ENCODE results near the gene LRR1. TPM values are rescaled to one million over a fixed set of nuclear protein-coding genes. Genes with fewer than 3 reads are reported as not detected.
A peak's percentile ranks its signal among the peaks of the same experiment; 100 is the strongest.
"Not testable (repeated sequence)": the region's sequence is repeated elsewhere in the genome, so short reads cannot be mapped to it uniquely, and the experiment has no call there.

The LRR1 gene
- total RNA-seq, 2 experiments from 2014 or later, result 51.8 to 52.0 TPM

DNA sequence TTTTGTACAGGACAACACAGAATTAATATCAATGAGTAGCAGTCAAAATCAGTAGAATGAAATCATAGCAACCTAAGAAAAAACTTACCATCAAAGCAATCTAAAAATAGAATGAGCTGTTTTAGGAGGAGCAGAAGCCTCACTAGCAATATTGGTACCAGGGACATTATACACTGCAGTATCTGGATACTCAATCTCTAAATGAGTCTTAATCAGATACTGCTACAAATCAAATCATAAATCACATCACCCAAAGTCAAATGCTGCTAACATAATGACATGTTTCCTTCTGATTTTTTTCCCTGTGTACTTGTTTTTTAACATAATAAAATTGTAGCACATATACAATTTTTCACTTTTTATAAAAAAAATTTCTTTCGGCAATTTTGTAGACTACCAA is 20.6 kb upstream of the LRR1 start:
- DNase-seq, result no peak
- peak overlapping the region; percentile 29 for H3K27ac Mint-ChIP-seq
- intact Hi-C loops (cut with micrococcal nuclease), result no loop called here
- ChIA-PET CTCF (interaction anchor here (0.5 to 1.0 kb wide), 2 partner anchors 117 to 128 kb away, joined by 3 read pairs; no protein-coding TSS in a partner anchor), POLR2A (interaction anchor here (0.6 kb wide), 1 partner anchor 136 kb away, joined by 3 read pairs; no protein-coding TSS in a partner anchor)
- no peak overlapping the region for H3K4me3 Mint-ChIP-seq
- H3K4me1 Mint-ChIP-seq (ENCODE audit: low read depth), result peaks cover 67% of the 10 kb centered on the region
- peaks cover 51% of the 10 kb centered on the region for H3K36me3 Mint-ChIP-seq
- no peaks in the 10 kb centered on the region for H3K27me3 Mint-ChIP-seq
- H3K9me3 Mint-ChIP-seq, result no peaks in the 10 kb centered on the region

GRCh38 chr14:49579841-49580240 is 18.9 kb upstream of the LRR1 start:
- H3K27me3 Mint-ChIP-seq, result no peaks in the 10 kb centered on the region
- H3K36me3 Mint-ChIP-seq, result peaks cover 55% of the 10 kb centered on the region
- CTCF ChIA-PET, result interaction anchor here (1.3 kb wide), 1 partner anchor 118 kb away, joined by 5 read pairs; no protein-coding TSS in a partner anchor
- no peaks in the 10 kb centered on the region for H3K9me3 Mint-ChIP-seq
- H3K27ac Mint-ChIP-seq, result peak overlapping the region; percentile 3
- POLR2A ChIA-PET, result interaction anchor here (0.6 kb wide), 1 partner anchor 255 kb away, joined by 3 read pairs; no protein-coding TSS in a partner anchor
- H3K4me3 Mint-ChIP-seq, result no peak overlapping the region
- no peak for DNase-seq
- peaks cover 71% of the 10 kb centered on the region for H3K4me1 Mint-ChIP-seq (ENCODE audit: low read depth)
- intact Hi-C loops (cut with micrococcal nuclease), result no loop called here

DNA sequence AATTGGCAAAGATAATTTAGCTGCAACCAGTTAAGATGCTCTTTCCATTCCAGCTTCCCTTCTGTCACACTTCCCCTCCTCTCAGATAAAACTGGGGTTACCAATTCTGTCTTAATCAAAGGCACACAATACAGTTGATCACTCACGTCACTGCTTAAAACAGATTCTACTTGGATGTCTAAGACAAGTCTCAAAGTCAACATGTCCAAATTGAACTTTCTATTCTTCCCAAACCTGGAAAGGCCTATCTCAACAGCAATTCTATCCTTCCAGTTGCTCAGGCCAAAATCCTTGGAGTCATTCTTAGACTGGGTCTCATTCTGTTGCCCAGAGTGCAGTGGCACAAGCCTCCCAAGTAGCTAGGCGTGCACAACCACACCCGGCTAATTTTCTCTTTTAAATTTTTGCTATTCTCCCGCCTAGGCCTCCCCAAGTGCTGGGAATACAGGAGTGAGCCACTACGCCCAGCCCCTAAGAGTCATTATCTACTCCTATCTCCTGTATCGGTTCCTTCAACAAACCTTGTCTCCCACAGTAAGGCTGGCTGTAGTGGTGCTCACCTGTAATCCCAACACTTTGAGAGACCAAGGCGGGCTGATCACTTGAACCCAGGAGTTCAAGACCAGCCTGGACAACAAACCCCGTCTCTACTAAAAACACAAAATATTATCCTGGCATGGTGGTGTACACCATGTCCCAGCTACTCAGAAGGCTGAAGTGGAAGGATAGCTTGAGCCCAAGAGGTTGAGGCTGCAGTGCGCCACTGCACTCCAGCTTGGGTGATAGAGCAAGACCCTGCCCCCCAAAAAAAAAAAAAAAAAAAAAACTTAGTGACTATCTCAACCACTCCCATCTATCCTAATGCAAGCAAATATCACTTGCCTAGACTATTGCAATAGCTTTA is 17.3 kb upstream of the LRR1 start:
- ChIA-PET CTCF (interaction anchor here (0.8 to 1.3 kb wide), 2 partner anchors 84 to 120 kb away, joined by 3 to 5 read pairs; no protein-coding TSS in a partner anchor), POLR2A (interaction anchor here (0.5 to 1.8 kb wide), 4 partner anchors 18 to 280 kb away, joined by 4 to 8 read pairs (median 4); partner anchors contain the start of genes LRR1, MGAT2 and RPL36AL)
- intact Hi-C loops (cut with micrococcal nuclease), result no loop called here
- Mint-ChIP-seq H3K4me3 (no peak overlapping the region), H3K9me3 (no peaks in the 10 kb centered on the region), H3K27me3 (peaks cover 4% of the 10 kb centered on the region), H3K27ac (peak overlapping the region; percentile 79), H3K36me3 (peaks cover 66% of the 10 kb centered on the region), H3K4me1 (ENCODE audit: low read depth) (peaks cover 67% of the 10 kb centered on the region)
- DNase-seq, result no peak

DNA sequence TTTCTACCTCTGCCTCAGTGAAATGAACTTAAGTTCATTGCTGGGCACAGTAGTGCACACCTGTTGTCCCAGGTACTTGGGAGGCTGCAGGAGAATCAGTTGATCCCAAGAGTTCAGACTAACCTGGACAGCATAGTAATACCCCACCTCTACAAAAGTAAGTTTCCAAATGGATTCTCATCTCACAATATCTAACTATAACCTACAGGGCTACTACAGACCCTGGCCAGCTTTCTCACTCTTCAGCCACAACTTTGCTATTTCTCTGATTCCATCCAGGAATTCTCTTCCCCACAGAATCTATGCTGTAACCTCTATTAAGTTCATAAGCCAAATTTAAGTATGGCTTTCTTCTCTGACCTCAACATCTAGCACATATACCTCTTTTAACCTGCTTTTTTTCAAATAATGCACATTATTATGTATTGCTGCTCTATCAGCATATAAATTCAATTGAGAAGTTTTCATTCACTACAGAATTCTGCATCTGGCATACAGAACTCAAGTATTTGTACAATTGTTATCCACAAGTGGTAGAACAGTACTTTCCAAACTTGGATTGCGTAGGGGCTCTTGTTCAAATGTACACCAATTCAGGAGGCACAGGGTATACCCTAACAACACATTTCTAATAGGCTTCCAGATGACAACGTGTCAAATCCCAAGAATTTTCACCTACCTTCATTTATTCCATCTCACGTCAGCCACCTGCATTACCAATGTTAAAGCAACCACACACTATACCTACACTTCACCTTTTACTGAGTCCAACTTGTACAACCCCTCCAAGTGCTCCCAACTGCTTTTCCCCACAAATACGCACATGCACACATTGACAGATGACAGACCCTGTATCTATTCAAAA is 16.4 kb upstream of the LRR1 start:
- H3K9me3 Mint-ChIP-seq, result no peaks in the 10 kb centered on the region
- peaks cover 4% of the 10 kb centered on the region for H3K27me3 Mint-ChIP-seq
- POLR2A ChIA-PET, result interaction anchor here (0.5 to 1.8 kb wide), 3 partner anchors 17 to 279 kb away, joined by 4 to 8 read pairs (median 5); partner anchors contain the start of genes LRR1, MGAT2 and RPL36AL
- H3K4me3 Mint-ChIP-seq, result peak overlapping the region; percentile 49
- peak overlapping the region; percentile 79 for H3K27ac Mint-ChIP-seq
- H3K36me3 Mint-ChIP-seq, result peaks cover 61% of the 10 kb centered on the region
- CTCF ChIA-PET, result interaction anchor here (0.7 kb wide), 1 partner anchor 104 kb away, joined by 3 read pairs; no protein-coding TSS in a partner anchor
- DNase-seq, result no peak
- intact Hi-C loops (cut with micrococcal nuclease), result no loop called here
- peaks cover 65% of the 10 kb centered on the region for H3K4me1 Mint-ChIP-seq (ENCODE audit: low read depth)

- Mint-ChIP-seq H3K27ac (peak overlapping the region; percentile 93), H3K36me3 (peaks cover 54% of the 10 kb centered on the region), H3K9me3 (no peaks in the 10 kb centered on the region), H3K4me1 (ENCODE audit: low read depth) (peaks cover 59% of the 10 kb centered on the region), H3K27me3 (peaks cover 4% of the 10 kb centered on the region), H3K4me3 (peak overlapping the region; percentile 87)
- no peak for DNase-seq
- CTCF ChIA-PET, result no interaction called here
- POLR2A ChIA-PET, result no interaction called here
- intact Hi-C loops (cut with micrococcal nuclease), result no loop called here
Observed at GRCh38 chr14:49583629-49584028, 15.1 kb upstream of the LRR1 start.

GRCh38 chr14:49584058-49584457 is 14.7 kb upstream of the LRR1 start:
- CTCF ChIA-PET, result interaction anchor here (1.0 kb wide), 1 partner anchor 122 kb away, joined by 4 read pairs; no protein-coding TSS in a partner anchor
- intact Hi-C loops (cut with micrococcal nuclease), result no loop called here
- Mint-ChIP-seq H3K4me3 (peak overlapping the region; percentile 87), H3K27ac (peak overlapping the region; percentile 93), H3K27me3 (peaks cover 4% of the 10 kb centered on the region), H3K9me3 (no peaks in the 10 kb centered on the region), H3K36me3 (peaks cover 54% of the 10 kb centered on the region), H3K4me1 (ENCODE audit: low read depth) (peaks cover 55% of the 10 kb centered on the region)
- no peak for DNase-seq
- POLR2A ChIA-PET, result interaction anchor here (1.8 to 4.9 kb wide), 3 partner anchors 14 to 40 kb away, joined by 6 to 74 read pairs (median 44); partner anchors contain the start of genes LRR1, MGAT2 and RPL36AL

- peak; percentile 52 for DNase-seq
- Mint-ChIP-seq H3K27ac (peak overlapping the region; percentile 93), H3K4me1 (ENCODE audit: low read depth) (peaks cover 50% of the 10 kb centered on the region), H3K4me3 (peak overlapping the region; percentile 87), H3K36me3 (peaks cover 53% of the 10 kb centered on the region)
- intact Hi-C loops (cut with micrococcal nuclease), result loop anchor here (5.0 kb wide), 4 partner anchors 102 to 937 kb away; partner anchors contain the start of genes DMAC2L, L2HGDH, POLE2 and SOS2
- H3K27me3 Mint-ChIP-seq, H3K9me3 Mint-ChIP-seq: not testable (repeated sequence)
- CTCF ChIA-PET, result interaction anchor here (0.6 to 4.5 kb wide), 8 partner anchors 36 to 298 kb away, joined by 3 to 36 read pairs (median 5); partner anchors contain the start of genes MGAT2 and RPL36AL
- POLR2A ChIA-PET, result interaction anchor here (0.6 to 4.9 kb wide), 9 partner anchors 9 to 277 kb away, joined by 3 to 74 read pairs (median 6); partner anchors contain the start of genes DNAAF2, KLHDC2, LRR1 and MGAT2
Observed at GRCh38 chr14:49584981-49585640, 13.6 kb upstream of the LRR1 start.

GRCh38 chr14:49585803-49586672 is 12.7 kb upstream of the LRR1 start, which contains the start of gene RPS29:
TSS of gene RPS29 (minus strand) at chr14:49586380. CDS start at chr14:49586346, 34 bp downstream.
- Mint-ChIP-seq H3K27ac (peak within 1 kb of the TSS; percentile 93), H3K36me3 (peaks cover 52% of the 10 kb centered on the region), H3K9me3 (no peaks in the 10 kb centered on the region), H3K27me3 (peaks cover 4% of the 10 kb centered on the region), H3K4me3 (peak within 1 kb of the TSS; percentile 87), H3K4me1 (ENCODE audit: low read depth) (peaks cover 46% of the 10 kb centered on the region)
- intact Hi-C loops (cut with micrococcal nuclease), result loop anchor here (1.0 to 5.0 kb wide), 11 partner anchors 12 to 936 kb away; partner anchors contain the start of genes DMAC2L, KLHDC2, L2HGDH and LRR1
- peak; percentile 99 for DNase-seq
- ChIA-PET CTCF (interaction anchor here (0.6 to 4.5 kb wide), 20 partner anchors 10 to 297 kb away, joined by 3 to 36 read pairs (median 6); partner anchors contain the start of genes DNAAF2, KLHDC2, LRR1 and MGAT2), POLR2A (interaction anchor here (0.6 to 4.9 kb wide), 14 partner anchors 10 to 495 kb away, joined by 3 to 74 read pairs (median 5); partner anchors contain the start of genes DNAAF2, KLHDC2, LRR1 and MGAT2)

- peak overlapping the region; percentile 93 for H3K27ac Mint-ChIP-seq
- intact Hi-C loops (cut with micrococcal nuclease), result loop anchor here (1.0 to 5.0 kb wide), 11 partner anchors 11 to 935 kb away; partner anchors contain the start of genes DMAC2L, KLHDC2, L2HGDH and LRR1
Observed at GRCh38 chr14:49586673-49587460, 11.9 kb upstream of the LRR1 start.

More at GRCh38 chr14:49586673-49587460, 11.9 kb upstream of the LRR1 start:
- no peak for DNase-seq
- ChIA-PET POLR2A (interaction anchor here (0.6 to 4.9 kb wide), 12 partner anchors 9 to 494 kb away, joined by 3 to 74 read pairs (median 5); partner anchors contain the start of genes DNAAF2, KLHDC2, LRR1 and MGAT2), CTCF (interaction anchor here (0.7 to 4.5 kb wide), 19 partner anchors 9 to 1168 kb away, joined by 3 to 36 read pairs (median 5); partner anchors contain the start of genes DNAAF2, KLHDC2, LRR1 and MGAT2)
- H3K9me3 Mint-ChIP-seq, result no peaks in the 10 kb centered on the region
- H3K27me3 Mint-ChIP-seq, result peaks cover 4% of the 10 kb centered on the region
- H3K4me3 Mint-ChIP-seq, result peak overlapping the region; percentile 87
- peaks cover 37% of the 10 kb centered on the region for H3K4me1 Mint-ChIP-seq (ENCODE audit: low read depth)
- H3K36me3 Mint-ChIP-seq, result peaks cover 45% of the 10 kb centered on the region
